Skeletal muscle tissue (tissue), 4 donors: ENCODE measurements around the gene SDF2. TPM values are rescaled to one million over a fixed set of nuclear protein-coding genes. Genes with fewer than 3 reads are reported as not detected.
"Not testable (repeated sequence)": the region's sequence is repeated elsewhere in the genome, so short reads cannot be mapped to it uniquely, and the experiment has no call there.

Source experiments
- H3K27ac ChIP-seq: one replicate; pipeline ENCODE4 v1.7.0; 2013; ENCODE audit warnings: mild to moderate bottlenecking, low read depth, low read length, inconsistent platforms
- H3K27me3 ChIP-seq, 3 donors: one replicate each; pipeline ENCODE4 v1.7.0; 2013; ENCODE audit warnings: low read length in 3 of 3; ENCODE audit not compliant: control insufficient read depth in 3 of 3, insufficient read depth in 3 of 3
- H3K36me3 ChIP-seq, 3 donors: one replicate each; pipeline ENCODE4 v1.7.0; 2013; ENCODE audit warnings: low read length in 3 of 3; ENCODE audit not compliant: control insufficient read depth in 3 of 3, insufficient read depth in 3 of 3
- H3K4me1 ChIP-seq, 3 donors: one replicate each; pipeline ENCODE4 v1.7.0; 2013; ENCODE audit warnings: low read length in 3 of 3, mild to moderate bottlenecking in 3 of 3; ENCODE audit not compliant: control insufficient read depth in 3 of 3, insufficient read depth in 3 of 3
- H3K4me3 ChIP-seq, 3 donors: one replicate each; pipeline ENCODE4 v1.7.0; 2013; ENCODE audit warnings: low read length in 3 of 3
- H3K9ac ChIP-seq, 3 donors: one replicate each; pipeline ENCODE4 v1.7.0; 2013; ENCODE audit warnings: low read length in 3 of 3, mild to moderate bottlenecking in 3 of 3, moderate library complexity in 2 of 3, low read depth in 1 of 3
- H3K9me3 ChIP-seq, 3 donors: one replicate each; pipeline ENCODE4 v1.7.0; 2013; ENCODE audit warnings: low read length in 3 of 3; ENCODE audit not compliant: control insufficient read depth in 3 of 3
- total RNA-seq: library from RNA; depleted of rRNA; stranded (reverse); fragments of >200 nt; gene quantifications from one replicate; pipeline ENCODE4 v1.2.3, GENCODE V29; 2014
- donor health status: Osteomylitis.

SDF2 gene
- total RNA-seq, 1 donor from 2014 or later: 41.2 TPM

- no peaks in the 10 kb centered on the region for H3K9me3 ChIP-seq
- no peak overlapping the region for H3K9ac ChIP-seq
- no peak overlapping the region for H3K27ac ChIP-seq
- H3K27me3 ChIP-seq: no peaks in the 10 kb centered on the region
- H3K4me1 ChIP-seq: no peaks in the 10 kb centered on the region
- no peak overlapping the region for H3K4me3 ChIP-seq
- H3K36me3 ChIP-seq: peaks cover 71 to 83% (median 73%) of the 10 kb centered on the region in 3 donors
Observed at GRCh38 chr17:28615260-28615940, 46.3 kb downstream of the SDF2 start.

GRCh38 chr17:28613931-28614381, 47.8 kb downstream of the SDF2 start, which contains the start of gene RSKR:
Gene RSKR (minus strand): TSS chr17:28614185. CDS start chr17:28614161, 24 bp downstream.
- no peak within 1 kb of the TSS for H3K27ac ChIP-seq
- peaks cover 57 to 73% (median 60%) of the 10 kb centered on the region in 3 donors for H3K36me3 ChIP-seq
- H3K27me3 ChIP-seq: no peaks in the 10 kb centered on the region
- H3K4me1 ChIP-seq: no peaks in the 10 kb centered on the region
- no peaks in the 10 kb centered on the region for H3K9me3 ChIP-seq
- H3K9ac ChIP-seq: no peak within 1 kb of the TSS
- H3K4me3 ChIP-seq: no peak within 1 kb of the TSS

- H3K36me3 ChIP-seq: peaks cover 49 to 68% (median 53%) of the 10 kb centered on the region in 3 donors
- no peaks in the 10 kb centered on the region for H3K4me1 ChIP-seq
- H3K9ac ChIP-seq: no peak overlapping the region
- no peak overlapping the region for H3K4me3 ChIP-seq
- no peaks in the 10 kb centered on the region for H3K27me3 ChIP-seq
- H3K27ac ChIP-seq: no peak overlapping the region
- no peaks in the 10 kb centered on the region for H3K9me3 ChIP-seq
Observed at GRCh38 chr17:28612936-28613872, 48.5 kb downstream of the SDF2 start.

GRCh38 chr17:28612531-28612930, 49.2 kb downstream of the SDF2 start:
- H3K27me3 ChIP-seq: no peaks in the 10 kb centered on the region
- peaks cover 47 to 66% (median 50%) of the 10 kb centered on the region in 3 donors for H3K36me3 ChIP-seq
- H3K4me1 ChIP-seq: no peaks in the 10 kb centered on the region
- no peak overlapping the region for H3K27ac ChIP-seq
- H3K9me3 ChIP-seq: no peaks in the 10 kb centered on the region
- no peak overlapping the region for H3K9ac ChIP-seq
- H3K4me3 ChIP-seq: no peak overlapping the region

GRCh38 chr17:28610376-28610775, 51.3 kb downstream of the SDF2 start:
- no peaks in the 10 kb centered on the region for H3K4me1 ChIP-seq
- no peak overlapping the region for H3K9ac ChIP-seq
- H3K9me3 ChIP-seq: no peaks in the 10 kb centered on the region
- H3K4me3 ChIP-seq: no peak overlapping the region
- H3K36me3 ChIP-seq: peaks cover 25 to 45% (median 33%) of the 10 kb centered on the region in 3 donors
- H3K27ac ChIP-seq: no peak overlapping the region
- H3K27me3 ChIP-seq: no peaks in the 10 kb centered on the region

GRCh38 chr17:28604031-28604430, 57.7 kb downstream of the SDF2 start:
- peaks cover 7 to 10% (median 10%) of the 10 kb centered on the region in 3 donors for H3K4me1 ChIP-seq
- not testable (repeated sequence) for H3K27me3 ChIP-seq, H3K9me3 ChIP-seq, H3K27ac ChIP-seq, H3K36me3 ChIP-seq, H3K9ac ChIP-seq, H3K4me3 ChIP-seq

GRCh38 chr17:28599311-28600184, 62.2 kb downstream of the SDF2 start:
- H3K4me1 ChIP-seq: peaks cover 15 to 19% (median 16%) of the 10 kb centered on the region in 3 donors
- peaks cover 0 to 3% (median 0%) of the 10 kb centered on the region in 3 donors for H3K27me3 ChIP-seq
- H3K27ac ChIP-seq: peak overlapping the region; percentile 93
- H3K4me3 ChIP-seq: peak overlapping the region; percentile 67 to 94 (median 81)
- no peaks in the 10 kb centered on the region for H3K36me3 ChIP-seq
- no peaks in the 10 kb centered on the region for H3K9me3 ChIP-seq
- peak overlapping the region; percentile 83 to 90 (median 89) for H3K9ac ChIP-seq

- Histone ChIP-seq H3K36me3 (no peaks in the 10 kb centered on the region), H3K4me3 (peak within 1 kb of the TSS; percentile 67 to 94 (median 81)), H3K9ac (peak within 1 kb of the TSS; percentile 83 to 90 (median 89)), H3K9me3 (no peaks in the 10 kb centered on the region), H3K27me3 (peaks cover 0 to 3% (median 0%) of the 10 kb centered on the region in 3 donors), H3K27ac (peak within 1 kb of the TSS; percentile 93), H3K4me1 (peaks cover 15 to 19% (median 16%) of the 10 kb centered on the region in 3 donors)
Observed at GRCh38 chr17:28598799-28599310, 62.9 kb downstream of the SDF2 start, which contains the start of gene SPAG5. Gene SPAG5 (minus strand): TSS chr17:28599025. CDS start chr17:28598946, 79 bp downstream.

- H3K9me3 ChIP-seq: no peaks in the 10 kb centered on the region
- H3K9ac ChIP-seq: peak overlapping the region in 2 of 3 donors; percentile 45 to 53
- H3K4me1 ChIP-seq: peaks cover 15 to 19% (median 16%) of the 10 kb centered on the region in 3 donors
- no peaks in the 10 kb centered on the region for H3K36me3 ChIP-seq
- H3K27me3 ChIP-seq: peaks cover 0 to 3% (median 0%) of the 10 kb centered on the region in 3 donors
- no peak overlapping the region for H3K27ac ChIP-seq
- H3K4me3 ChIP-seq: peak overlapping the region; percentile 67 to 94 (median 81)
Observed at GRCh38 chr17:28598389-28598788, 63.3 kb downstream of the SDF2 start.
